Heart left ventricle (tissue), 13 donors: ENCODE results near the gene PDCD1LG2.

Experiments used
- POLR2A ChIP-seq, 2 donors: fragments of 450-650 bp; IDR thresholded peaks; one replicate each; pipeline ENCODE4 v1.6.1; 2017; ENCODE audit warnings: antibody characterized with exemption in 2 of 2, mild to moderate bottlenecking in 2 of 2, moderate library complexity in 2 of 2
- TF ChIP-seq, protein P1 (sequence below), 12 donors: fragments of 200-600 bp; sonication (generic) in 4 of 12; IDR thresholded peaks; one replicate each; pipeline versions ENCODE4 v1.5.0 to v1.8.0; 2018 to 2022; ENCODE audit warnings: antibody characterized with exemption in 12 of 12, mild to moderate bottlenecking in 5 of 12
- donor health status: ischemic (EF 13 %, LVEDD 7.1; RV severe dilation, severe dysfunction).
- donor health status: DM: no; HTN: yes; CAD: no.
- donor health status: DM: no; HTN: no; CAD: no.
- donor health status: ischemic (EF 25% LVEDD 6.9; RV normal size, moderate dysfunction).
- donor health status: ischemic (EF 25% LVEDD 5.7; RV mildly dilated, moderate dysfunction).
- donor health status: ischemic (EF 35%, LVEDD 5.7; RV mildly dilated, moderate dysfunction).
- donor health status: nonischemic (EF 11% LVEDD 7.7; RV severe dilation, severe dysfunction).
- donor health status: DM: yes; HTN: yes; CAD: no.
- donor health status: PGD.
- donor health status: ischemic (EF 29% LVEDD 5.4; RV normal size, mild dysfunction).
- donor health status: nonischemic (EF 23%, LVEDD 6.1; RV moderate dilation, normal function).

DNA sequence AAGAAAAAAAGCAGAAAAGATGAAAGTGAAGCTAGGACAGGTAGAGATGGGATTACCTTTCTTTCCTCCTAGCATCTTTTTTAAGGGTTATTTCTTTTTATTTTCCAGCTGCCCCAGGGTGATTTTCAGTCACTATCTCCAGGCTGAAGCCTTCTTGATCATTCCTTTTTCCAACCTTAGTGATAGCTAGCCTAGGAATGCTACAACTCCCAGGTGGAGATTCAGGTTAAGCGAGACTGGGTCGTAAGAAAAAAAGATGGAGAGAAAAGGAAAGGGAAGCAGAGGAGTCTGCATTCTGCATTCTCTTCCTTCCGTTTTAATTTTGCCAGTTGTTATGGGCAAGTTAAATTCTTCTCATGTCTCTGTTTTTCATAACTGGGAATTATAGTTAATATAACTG, 81.9 kb downstream of the PDCD1LG2 start:
- TF ChIP-seq, protein P1, sequence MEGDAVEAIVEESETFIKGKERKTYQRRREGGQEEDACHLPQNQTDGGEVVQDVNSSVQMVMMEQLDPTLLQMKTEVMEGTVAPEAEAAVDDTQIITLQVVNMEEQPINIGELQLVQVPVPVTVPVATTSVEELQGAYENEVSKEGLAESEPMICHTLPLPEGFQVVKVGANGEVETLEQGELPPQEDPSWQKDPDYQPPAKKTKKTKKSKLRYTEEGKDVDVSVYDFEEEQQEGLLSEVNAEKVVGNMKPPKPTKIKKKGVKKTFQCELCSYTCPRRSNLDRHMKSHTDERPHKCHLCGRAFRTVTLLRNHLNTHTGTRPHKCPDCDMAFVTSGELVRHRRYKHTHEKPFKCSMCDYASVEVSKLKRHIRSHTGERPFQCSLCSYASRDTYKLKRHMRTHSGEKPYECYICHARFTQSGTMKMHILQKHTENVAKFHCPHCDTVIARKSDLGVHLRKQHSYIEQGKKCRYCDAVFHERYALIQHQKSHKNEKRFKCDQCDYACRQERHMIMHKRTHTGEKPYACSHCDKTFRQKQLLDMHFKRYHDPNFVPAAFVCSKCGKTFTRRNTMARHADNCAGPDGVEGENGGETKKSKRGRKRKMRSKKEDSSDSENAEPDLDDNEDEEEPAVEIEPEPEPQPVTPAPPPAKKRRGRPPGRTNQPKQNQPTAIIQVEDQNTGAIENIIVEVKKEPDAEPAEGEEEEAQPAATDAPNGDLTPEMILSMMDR (IDR thresholded peaks at IDR 0.05) = no peak
- TF ChIP-seq POLR2A (IDR thresholded peaks at IDR 0.05) = no peak
